IMR-90 (cell line): ENCODE data around the gene PLA2G4E. TPM values are rescaled to one million over a fixed set of nuclear protein-coding genes. Genes with fewer than 3 reads are reported as not detected.

Experiments used
- ATAC-seq: fragments of 200-7000 bp; cut with Tn5 transposase; 2 replicates; pipeline ENCODE4 v1.9.1; 2020; ENCODE audit warnings: low read depth, mild to moderate bottlenecking, moderate library complexity
- BruUV-seq: library from RNA; stranded (reverse); fragments of 400-500 nt; replicated peaks from 2 replicates; lab custom pipeline; 2021; lab: Mats Ljungman, UMichigan
- CTCF ChIA-PET: fragments of 300-600 bp; formaldehyde crosslinking; extraction: SDS; loops from one replicate; lab custom pipeline; 2021; ENCODE audit warnings: antibody characterized with exemption; lab: Yijun Ruan, JAX
- POLR2A ChIA-PET: fragments of 300-600 bp; sonication (Branson Sonifier 250); formaldehyde crosslinking; loops from one replicate; lab custom pipeline; 2022; ENCODE audit warnings: antibody characterized with exemption; ENCODE audit not compliant: unreplicated experiment; lab: Charles Lee
- DNase-seq: peaks from one replicate; pipeline ENCODE4 v3.0.0; 2013
- H2AFZ ChIP-seq: replicated peaks from 2 replicates; pipeline ENCODE3; 2013; ENCODE audit warnings: low read length, mild to moderate bottlenecking; ENCODE audit not compliant: poor library complexity
- H2AK5ac ChIP-seq: 2 replicates; pipeline ENCODE4 v1.6.1; 2013; ENCODE audit warnings: low read depth, low read length, inconsistent platforms
- H2AK9ac ChIP-seq: replicated peaks from 2 replicates; pipeline ENCODE3; 2013; ENCODE audit warnings: mild to moderate bottlenecking, low read depth, low read length, moderate library complexity; ENCODE audit not compliant: poor library complexity
- H2BK120ac ChIP-seq: 2 replicates; pipeline ENCODE4 v1.6.1; 2013; ENCODE audit warnings: low read depth, low read length, inconsistent platforms
- H2BK15ac ChIP-seq: 3 replicates; pipeline ENCODE4 v1.6.1; 2013; ENCODE audit warnings: low read depth, low read length, inconsistent platforms
- H2BK20ac ChIP-seq: 2 replicates; pipeline ENCODE4 v1.6.1; 2013; ENCODE audit warnings: low read depth, mild to moderate bottlenecking, inconsistent platforms, low read length, moderate library complexity
- H2BK5ac ChIP-seq: 2 replicates; pipeline ENCODE4 v1.6.1; 2013; ENCODE audit warnings: mild to moderate bottlenecking, low read depth, low read length, inconsistent platforms; ENCODE audit not compliant: poor library complexity, severe bottlenecking
- H3K14ac ChIP-seq: replicated peaks from 2 replicates; pipeline ENCODE4 v1.6.1; 2013; ENCODE audit warnings: low read depth, low read length, inconsistent platforms
- H3K18ac ChIP-seq: 2 replicates; pipeline ENCODE4 v1.6.1; 2013; ENCODE audit warnings: low read depth, low read length, control low read depth
- H3K23ac ChIP-seq: 2 replicates; pipeline ENCODE4 v1.6.1; 2013; ENCODE audit warnings: low read depth, low read length, inconsistent platforms
- H3K27ac ChIP-seq: 2 replicates; pipeline ENCODE4 v1.5.1; 2013; ENCODE audit warnings: mild to moderate bottlenecking, control low read depth, low read length; ENCODE audit not compliant: insufficient read depth
- H3K27me3 ChIP-seq: 2 replicates; pipeline ENCODE4 v1.6.1; 2013; ENCODE audit warnings: low read length; ENCODE audit not compliant: control insufficient read depth, insufficient read depth
- H3K36me3 ChIP-seq: 2 replicates; pipeline ENCODE4 v1.6.1; 2013; ENCODE audit warnings: low read length, mixed read lengths; ENCODE audit not compliant: control insufficient read depth, insufficient read depth
- H3K4ac ChIP-seq: 2 replicates; pipeline ENCODE4 v1.6.1; 2013; ENCODE audit warnings: low read depth, low read length, inconsistent platforms
- H3K4me1 ChIP-seq: 2 replicates; pipeline ENCODE4 v1.6.1; 2013; ENCODE audit warnings: low read length, mixed read lengths; ENCODE audit not compliant: control insufficient read depth, insufficient read depth
- H3K4me2 ChIP-seq: 2 replicates; pipeline ENCODE4 v1.6.1; 2013; ENCODE audit warnings: low read depth, mild to moderate bottlenecking, control low read depth, low read length, moderate library complexity
- H3K4me3 ChIP-seq: 2 replicates; pipeline ENCODE4 v1.5.1; 2013; ENCODE audit warnings: low read depth, mild to moderate bottlenecking, control low read depth, low read length, moderate library complexity; ENCODE audit not compliant: insufficient read depth
- H3K56ac ChIP-seq: 2 replicates; pipeline ENCODE4 v1.6.1; 2013; ENCODE audit warnings: low read length, inconsistent platforms; ENCODE audit not compliant: insufficient read depth; ENCODE audit errors: extremely low read depth
- H3K79me1 ChIP-seq, 2 experiments: 2 replicates each; pipeline ENCODE4 v1.6.1; 2013; ENCODE audit warnings: low read length in 2 of 2, inconsistent platforms in 1 of 2, low read depth in 1 of 2
- H3K9ac ChIP-seq: 2 replicates; pipeline ENCODE4 v1.6.1; 2013; ENCODE audit warnings: low read depth, low read length, control low read depth
- H3K9me1 ChIP-seq: 2 replicates; pipeline ENCODE4 v1.6.1; 2013; ENCODE audit warnings: low read length, inconsistent platforms; ENCODE audit not compliant: insufficient read depth
- H3K9me3 ChIP-seq: 2 replicates; pipeline ENCODE4 v1.6.1; 2013; ENCODE audit warnings: low read length; ENCODE audit not compliant: control insufficient read depth, insufficient read depth
- H4K20me1 ChIP-seq: 2 replicates; pipeline ENCODE4 v1.6.1; 2013; ENCODE audit warnings: low read length, inconsistent platforms; ENCODE audit not compliant: insufficient read depth
- H4K5ac ChIP-seq: 2 replicates; pipeline ENCODE4 v1.6.1; 2013; ENCODE audit warnings: mild to moderate bottlenecking, low read depth, low read length, control low read depth
- H4K8ac ChIP-seq, 2 experiments: 2 replicates each; pipeline ENCODE4 v1.6.1; 2013; ENCODE audit warnings: low read depth in 2 of 2, low read length in 2 of 2, control low read depth in 1 of 2, inconsistent platforms in 1 of 2
- H4K91ac ChIP-seq: 2 replicates; pipeline ENCODE4 v1.6.1; 2013; ENCODE audit warnings: low read depth, low read length, inconsistent platforms; ENCODE audit not compliant: insufficient read depth
- BHLHE40 ChIP-seq: fragments of 150-350 bp; IDR thresholded peaks from 2 replicates; pipeline ENCODE4 v1.6.1; 2016; ENCODE audit warnings: mild to moderate bottlenecking, low read depth, low read length
- CEBPB ChIP-seq: IDR thresholded peaks from 2 replicates; pipeline ENCODE4 v1.6.1; 2012; ENCODE audit warnings: low read depth, low read length, improper control_type of control experiment
- CHD1 ChIP-seq: IDR thresholded peaks from 2 replicates; pipeline ENCODE4 v1.6.1; 2012; ENCODE audit warnings: low read depth, low read length, improper control_type of control experiment
- CTCF ChIP-seq: conservative IDR thresholded peaks from 2 replicates; pipeline ENCODE4 v1.5.1; 2012; ENCODE audit warnings: mild to moderate bottlenecking, low read depth, low read length, improper control_type of control experiment
- ELK1 ChIP-seq: fragments of 150-350 bp; IDR thresholded peaks from 2 replicates; pipeline ENCODE4 v1.6.1; 2016; ENCODE audit warnings: low read depth, mild to moderate bottlenecking, low read length, moderate library complexity, borderline replicate concordance
- FOS ChIP-seq: fragments of 150-350 bp; IDR thresholded peaks from 2 replicates; pipeline ENCODE4 v1.6.1; 2016; ENCODE audit warnings: low read depth, low read length
- MAFK ChIP-seq: IDR thresholded peaks from 2 replicates; pipeline ENCODE4 v1.6.1; 2012; ENCODE audit warnings: low read depth, low read length, improper control_type of control experiment
- MAZ ChIP-seq: IDR thresholded peaks from 2 replicates; pipeline ENCODE4 v1.6.1; 2012; ENCODE audit warnings: low read depth, mild to moderate bottlenecking, low read length, improper control_type of control experiment, moderate library complexity, borderline replicate concordance
- MXI1 ChIP-seq: IDR thresholded peaks from 2 replicates; pipeline ENCODE4 v1.6.1; 2012; ENCODE audit warnings: low read depth, mild to moderate bottlenecking, low read length, moderate library complexity, borderline replicate concordance
- NFE2L2 ChIP-seq: fragments of 150-350 bp; IDR thresholded peaks from 2 replicates; pipeline ENCODE4 v1.6.1; 2016; ENCODE audit warnings: low read depth, mild to moderate bottlenecking, low read length
- POLR2A ChIP-seq: IDR thresholded peaks from 2 replicates; pipeline ENCODE4 v1.6.1; 2012; ENCODE audit warnings: mild to moderate bottlenecking, low read depth, low read length
- RAD21 ChIP-seq: IDR thresholded peaks from 2 replicates; pipeline ENCODE4 v1.6.1; 2012; ENCODE audit warnings: low read length, improper control_type of control experiment
- RCOR1 ChIP-seq: IDR thresholded peaks from 2 replicates; pipeline ENCODE4 v1.6.1; 2012; ENCODE audit warnings: mild to moderate bottlenecking, low read length, improper control_type of control experiment; ENCODE audit not compliant: insufficient replicate concordance
- RFX5 ChIP-seq: IDR thresholded peaks from 2 replicates; pipeline ENCODE4 v1.8.0; 2012; ENCODE audit warnings: low read depth, mild to moderate bottlenecking, low read length, moderate library complexity
- SMC3 ChIP-seq: fragments of 150-350 bp; IDR thresholded peaks from 2 replicates; pipeline ENCODE4 v1.6.1; 2016; ENCODE audit warnings: low read depth, mild to moderate bottlenecking, antibody characterized with exemption, low read length, moderate library complexity
- USF2 ChIP-seq: fragments of 150-350 bp; IDR thresholded peaks from 2 replicates; pipeline ENCODE4 v1.6.1; 2017; ENCODE audit warnings: mild to moderate bottlenecking, antibody characterized with exemption, low read length, low read depth
- WGBS, 2 experiments: methylation state at CpG; one replicate each; pipeline versions ENCODE4 v1.1.5 to v1.1.7; 2013; ENCODE audit warnings: missing lambda C conversion rate in 2 of 2; ENCODE audit not compliant: insufficient read length in 1 of 2; ENCODE audit errors: extremely low coverage in 2 of 2; 5-methylcytosine and 5-hydroxymethylcytosine counted together
- dilution Hi-C: fragments of 300-500 bp; cut with HindIII; formaldehyde crosslinking; loops from one replicate; pipeline ENCODE4 v1.14.3; 2018; ENCODE audit warnings: low sequenced_read_pairs; ENCODE audit not compliant: unreplicated experiment
- in situ Hi-C: fragments of 300-500 bp; cut with MboI; formaldehyde crosslinking; loops from 3 replicates; pipeline ENCODE4 v1.14.3; 2019; ENCODE audit warnings: low sequenced_read_pairs, inconsistent platforms, mixed read lengths
- intact Hi-C: fragments of 100-400 bp; cut with micrococcal nuclease; formaldehyde crosslinking; loops from 2 replicates; pipeline ENCODE4 v1.10.0; 2022
- polyA plus RNA-seq, 3 experiments: library from polyadenylated mRNA; depleted of rRNA; stranded (reverse); fragments of >200 nt; gene quantifications; 2 replicates each; pipeline ENCODE4 v1.2.3, GENCODE V29; 2012; ENCODE audit warnings: low replicate concordance in 1 of 3
- total RNA-seq: library from RNA; depleted of rRNA; stranded (reverse); fragments of >200 nt; gene quantifications from 2 replicates; pipeline ENCODE4 v1.2.3, GENCODE V29; 2012

Gene PLA2G4E
- total and polyA plus RNA-seq, 2 of the 4 experiments (the other 2 are of a cell fraction), result not detected

- Histone ChIP-seq H4K20me1 (no peaks in the 10 kb centered on the region), H3K27me3 (peaks cover 57% of the 10 kb centered on the region), H2BK15ac (no peak overlapping the region), H3K23ac (no peak overlapping the region), H2AK9ac (no peak overlapping the region), H3K18ac (no peak overlapping the region), H2BK20ac (no peak overlapping the region), H3K9me1 (no peaks in the 10 kb centered on the region; the same call in 1 of the 2 replicates), H3K4me1 (0 out of 2 replicates have a peak, but pooled peaks cover 2% of the 10 kb centered on the region), H3K9ac (no peak overlapping the region), H2BK5ac (no peak overlapping the region), H3K4me3 (no peak overlapping the region), H4K5ac (no peak overlapping the region), H3K56ac (no peak overlapping the region), H4K8ac (no peak overlapping the region), H3K79me1 (no peaks in the 10 kb centered on the region), H4K91ac (no peak overlapping the region), H2AFZ (no peak overlapping the region), H3K14ac (no peak overlapping the region), H2AK5ac (no peak overlapping the region), H3K4me2 (no peak overlapping the region), H3K27ac (no peak overlapping the region), H3K4ac (no peak overlapping the region), H2BK120ac (no peak overlapping the region), H3K36me3 (no peaks in the 10 kb centered on the region), H3K9me3 (peaks cover 1% of the 10 kb centered on the region; the same call in 1 of the 2 replicates)
- POLR2A ChIA-PET, result no interaction called here
- 24% methylated on average over 3 of the region's 7 CpGs; no CpG with 5 or more reads in 1 of the 2 experiments for WGBS, 2 experiments
- CTCF ChIA-PET, result no interaction called here
- dilution Hi-C loops, result no loop called here
- no peak for ATAC-seq
- intact Hi-C loops, result no loop called here
- in situ Hi-C loops, result no loop called here
- DNase-seq, result no peak
- BruUV-seq, result no TSS peak
- no peak for TF ChIP-seq CHD1
- TF ChIP-seq MAZ, result no peak
- no peak for TF ChIP-seq CEBPB
- no peak for TF ChIP-seq NFE2L2
- TF ChIP-seq SMC3, result no peak
- TF ChIP-seq BHLHE40, result no peak
- no peak for TF ChIP-seq POLR2A
- TF ChIP-seq CTCF, result no peak
- TF ChIP-seq MAFK, result no peak
- no peak for TF ChIP-seq ELK1
- TF ChIP-seq RAD21, result no peak
- TF ChIP-seq MXI1, result no peak
- TF ChIP-seq USF2, result no peak
- no peak for TF ChIP-seq RFX5
- TF ChIP-seq FOS, result no peak
- TF ChIP-seq RCOR1, result no peak
Observed at GRCh38 chr15:42065033-42065432, 44.2 kb upstream of the PLA2G4E start.
